Panc1 (cell line): Measurements from ENCODE around the gene SART3. TPM values are rescaled to one million over a fixed set of nuclear protein-coding genes. Genes with fewer than 3 reads are reported as not detected.

Experiments used
- ATAC-seq: fragments of 200-7000 bp; cut with Tn5 transposase; 2 replicates; pipeline ENCODE4 v1.9.1; 2020; ENCODE audit warnings: mild to moderate bottlenecking, moderate library complexity
- BruUV-seq: library from RNA; stranded (reverse); fragments of 400-500 nt; replicated peaks from 2 replicates; lab custom pipeline; 2021; lab: Mats Ljungman, UMichigan
- CTCF ChIA-PET: fragments of 300-600 bp; sonication (Branson Sonifier 250); formaldehyde crosslinking; loops from one replicate; lab custom pipeline; 2022; ENCODE audit warnings: antibody characterized with exemption; lab: Charles Lee
- POLR2A ChIA-PET: fragments of 300-600 bp; sonication (Branson Sonifier 250); formaldehyde crosslinking; loops from one replicate; lab custom pipeline; 2022; ENCODE audit warnings: antibody characterized with exemption; lab: Charles Lee
- DNase-seq: peaks from one replicate; pipeline ENCODE4 v3.0.0-alpha.2; 2010; ENCODE audit warnings: low read depth, low spot score
- H3K27ac ChIP-seq: 2 replicates; pipeline ENCODE4 v1.5.1; 2011; ENCODE audit warnings: mild to moderate bottlenecking, low read length, inconsistent platforms
- H3K27me3 ChIP-seq: fragments of 200-500 bp; sonication (Bioruptor generic); 2 replicates; pipeline ENCODE4 v1.6.0; 2014; ENCODE audit warnings: low read length, inconsistent platforms; ENCODE audit not compliant: control insufficient read depth, insufficient read depth
- H3K36me3 ChIP-seq: fragments of 200-500 bp; sonication (Bioruptor generic); 2 replicates; pipeline ENCODE4 v1.5.1; 2014; ENCODE audit warnings: inconsistent platforms, mild to moderate bottlenecking, low read length, moderate library complexity; ENCODE audit not compliant: control insufficient read depth, insufficient read depth
- H3K4me1 ChIP-seq: 2 replicates; pipeline ENCODE4 v1.5.1; 2011; ENCODE audit warnings: inconsistent platforms, mild to moderate bottlenecking, low read length, moderate library complexity; ENCODE audit not compliant: control insufficient read depth, insufficient read depth
- H3K4me3 ChIP-seq, 2 experiments: 2 replicates each; pipeline ENCODE4 v1.5.1; 2011 to 2012; ENCODE audit warnings: low read depth in 2 of 2, low read length in 2 of 2, mild to moderate bottlenecking in 2 of 2, inconsistent platforms in 1 of 2, moderate library complexity in 1 of 2
- H3K9me3 ChIP-seq: fragments of 200-500 bp; sonication (Bioruptor generic); 2 replicates; pipeline ENCODE4 v1.5.1; 2014; ENCODE audit warnings: low read depth, mild to moderate bottlenecking, inconsistent platforms, low read length, moderate library complexity; ENCODE audit not compliant: control insufficient read depth, insufficient read depth
- CTCF ChIP-seq: fragments of 450-650 bp; IDR thresholded peaks from 2 replicates; pipeline ENCODE4 v1.5.1; 2017; ENCODE audit warnings: mild to moderate bottlenecking
- POLR2AphosphoS5 ChIP-seq: IDR thresholded peaks from 2 replicates; pipeline ENCODE4 v1.6.1; 2012; ENCODE audit warnings: mild to moderate bottlenecking, low read depth, low read length, moderate library complexity
- REST ChIP-seq, 2 experiments: IDR thresholded peaks; 2 replicates each; pipeline ENCODE4 v1.6.1; 2011 to 2012; ENCODE audit warnings: low read depth in 2 of 2, control low read depth in 1 of 2, low read length in 1 of 2, mild to moderate bottlenecking in 1 of 2, moderate library complexity in 1 of 2; ENCODE audit not compliant: insufficient read depth in 1 of 2
- SIN3A ChIP-seq: IDR thresholded peaks from 2 replicates; pipeline ENCODE4 v1.6.1; 2012; ENCODE audit warnings: low read depth, mild to moderate bottlenecking, low read length, moderate library complexity, borderline replicate concordance; ENCODE audit not compliant: insufficient read depth
- TCF7L2 ChIP-seq: IDR thresholded peaks from 2 replicates; pipeline ENCODE4 v1.6.1; 2011; ENCODE audit warnings: mild to moderate bottlenecking, low read depth, low read length, inconsistent platforms
- in situ Hi-C: cut with HindIII; loops from 2 replicates; pipeline ENCODE4 v1.10.0; 2016; ENCODE audit warnings: low sequenced_read_pairs, low pct_unique_long_range_greater_than_20kb
- intact Hi-C: fragments of 100-400 bp; cut with micrococcal nuclease; formaldehyde crosslinking; loops from one replicate; pipeline ENCODE4 v1.10.0; 2022; ENCODE audit not compliant: unreplicated experiment
- total RNA-seq: library from RNA; stranded (reverse); gene quantifications from one replicate; pipeline ENCODE4 v1.2.1, GENCODE V29; 2021; ENCODE audit not compliant: unreplicated experiment

The SART3 gene
- total RNA-seq, 1 experiment from 2014 or later, result 55.9 TPM

GRCh38 chr12:108563136-108563803 lies 2.3 kb upstream of the SART3 start:
- TF ChIP-seq CTCF (peak; percentile 93), POLR2AphosphoS5 (peak; percentile 25), TCF7L2 (no peak)
- H3K9me3 ChIP-seq, result no peaks in the 10 kb centered on the region
- ATAC-seq (peak; percentile 62), DNase-seq (peak; percentile 72)
- intact Hi-C loops (loop anchor here (1.0 to 5.0 kb wide), 2 partner anchors 55 to 529 kb away; partner anchors contain the start of gene ALKBH2), in situ Hi-C loops (no loop called here)
- peak overlapping the region; percentile 100 for H3K4me3 ChIP-seq
- no peaks in the 10 kb centered on the region for H3K27me3 ChIP-seq
- H3K4me1 ChIP-seq, result peaks cover 32% of the 10 kb centered on the region
- peaks cover 36% of the 10 kb centered on the region for H3K36me3 ChIP-seq
- BruUV-seq, result TSS peak; percentile 77
- CTCF ChIA-PET, result interaction anchor here (0.8 to 2.8 kb wide), 2 partner anchors 54 to 107 kb away, joined by 5 to 17 read pairs; no protein-coding TSS in a partner anchor
- peak overlapping the region; percentile 84 for H3K27ac ChIP-seq
- POLR2A ChIA-PET, result no interaction called here

GRCh38 chr12:108562348-108563135 lies 1.6 kb upstream of the SART3 start, which contains the start of gene ISCU:
TSS of gene ISCU (plus strand) at chr12:108562596. CDS start at chr12:108562623, 27 bp downstream.
- peaks cover 35% of the 10 kb centered on the region for H3K4me1 ChIP-seq
- no peaks in the 10 kb centered on the region for H3K27me3 ChIP-seq
- intact Hi-C loops, result loop anchor here (1.0 to 5.0 kb wide), 2 partner anchors 56 to 530 kb away; partner anchors contain the start of gene ALKBH2
- in situ Hi-C loops, result no loop called here
- ChIA-PET POLR2A (no interaction called here), CTCF (interaction anchor here (0.8 to 1.1 kb wide), 2 partner anchors 55 to 107 kb away, joined by 5 to 6 read pairs; no protein-coding TSS in a partner anchor)
- peak; percentile 89 for ATAC-seq
- H3K36me3 ChIP-seq, result peaks cover 34% of the 10 kb centered on the region
- no peaks in the 10 kb centered on the region for H3K9me3 ChIP-seq
- no peak for TF ChIP-seq TCF7L2
- TF ChIP-seq CTCF, result no peak
- peak; percentile 67 for TF ChIP-seq POLR2AphosphoS5
- no peak; a peak in 1 of 4 replicates for TF ChIP-seq REST (IDR thresholded peaks at IDR 0.05; ENCODE audit: insufficient read depth in 1 of 2, low read depth in 2 of 2, low read length in 1 of 2)
- peak; percentile 23 for TF ChIP-seq SIN3A
- peak within 1 kb of the TSS; percentile 100 for H3K4me3 ChIP-seq
- peak; percentile 77 for DNase-seq
- no TSS peak for BruUV-seq
- H3K27ac ChIP-seq, result peak within 1 kb of the TSS; percentile 99
